Activated CD4-positive, alpha-beta T cell treated with anti-CD3 and anti-CD28 coated beads for 36 hours (primary cell): Measurements from ENCODE around the gene OBSCN. TPM values are rescaled to one million over a fixed set of nuclear protein-coding genes. Genes with fewer than 3 reads are reported as not detected.

ENCODE experiments used
- ATAC-seq: fragments of 200-7000 bp; cut with Tn5 transposase; one replicate; pipeline ENCODE4 v1.10.0; 2021; ENCODE audit warnings: mild to moderate bottlenecking, moderate library complexity
- CTCF ChIA-PET: fragments of 350-600 bp; sonication (Branson Sonifier 250); formaldehyde crosslinking; loops from one replicate; lab custom pipeline; 2021; ENCODE audit warnings: antibody characterized with exemption; lab: Charles Lee
- POLR2A ChIA-PET: fragments of 350-600 bp; sonication (Branson Sonifier 250); formaldehyde crosslinking; loops from one replicate; lab custom pipeline; 2021; ENCODE audit warnings: antibody characterized with exemption, inconsistent platforms; lab: Charles Lee
- DNase-seq: peaks from one replicate; pipeline ENCODE4 v3.0.0-alpha.2; 2020
- H3K27ac Mint-ChIP-seq: one replicate; pipeline ENCODE4 v1.8.0; 2021; ENCODE audit warnings: mixed read lengths
- H3K27me3 Mint-ChIP-seq: one replicate; pipeline ENCODE4 v1.8.0; 2021; ENCODE audit warnings: mixed read lengths
- H3K36me3 Mint-ChIP-seq: one replicate; pipeline ENCODE4 v1.8.0; 2021; ENCODE audit warnings: low read depth, mixed read lengths
- H3K4me1 Mint-ChIP-seq: one replicate; pipeline ENCODE4 v1.8.0; 2021; ENCODE audit warnings: mixed read lengths
- H3K4me3 Mint-ChIP-seq: one replicate; pipeline ENCODE4 v1.8.0; 2021; ENCODE audit warnings: mild to moderate bottlenecking, moderate library complexity, mixed read lengths
- H3K9me3 Mint-ChIP-seq: one replicate; pipeline ENCODE4 v1.8.0; 2021; ENCODE audit warnings: low read depth, mixed read lengths
- intact Hi-C, 2 experiments: fragments of 100-400 bp; cut with DNase I in 1 of 2; cut with micrococcal nuclease in 1 of 2; formaldehyde crosslinking; loops; one replicate each; pipeline versions ENCODE4 v1.14.2 to v1.15.1; 2022 to 2024; cut with DNase I, micrococcal nuclease
- total RNA-seq, 2 experiments: library from RNA; stranded (reverse); gene quantifications; one replicate each; pipeline ENCODE4 v1.2.3, GENCODE V29; 2021

The OBSCN gene
- total RNA-seq, 2 experiments from 2014 or later = 20.0 to 20.5 TPM

- intact Hi-C loops = loop anchor here (2.0 to 5.0 kb wide), 4 partner anchors 103 to 187 kb away; partner anchors contain the start of gene IBA57 (in 1 of the 2)
- no peak for DNase-seq
- CTCF ChIA-PET = no interaction called here
- Mint-ChIP-seq H3K27ac (no peak overlapping the region), H3K4me1 (peaks cover 6% of the 10 kb centered on the region), H3K9me3 (no peaks in the 10 kb centered on the region), H3K36me3 (no peaks in the 10 kb centered on the region), H3K27me3 (no peaks in the 10 kb centered on the region), H3K4me3 (no peak overlapping the region)
- POLR2A ChIA-PET = no interaction called here
- ATAC-seq = no peak
Observed at GRCh38 chr1:228277491-228278431, 69.9 kb downstream of the OBSCN start.

- no peaks in the 10 kb centered on the region for H3K27me3 Mint-ChIP-seq
- no peak for DNase-seq
- H3K4me3 Mint-ChIP-seq = no peak overlapping the region
- CTCF ChIA-PET = interaction anchor here (0.5 kb wide), 1 partner anchor 81 kb away, joined by 3 read pairs; no protein-coding TSS in a partner anchor
- H3K4me1 Mint-ChIP-seq = peaks cover 6% of the 10 kb centered on the region
- intact Hi-C loops = loop anchor here in 1 of 2 experiments (5.0 kb wide), 1 partner anchor 111 kb away; the partner anchor contains the start of gene IBA57
- no peaks in the 10 kb centered on the region for H3K9me3 Mint-ChIP-seq
- H3K27ac Mint-ChIP-seq = no peak overlapping the region
- no peak for ATAC-seq
- no peaks in the 10 kb centered on the region for H3K36me3 Mint-ChIP-seq
- POLR2A ChIA-PET = no interaction called here
Observed at GRCh38 chr1:228278432-228278941, 70.6 kb downstream of the OBSCN start.

- POLR2A ChIA-PET = no interaction called here
- Mint-ChIP-seq H3K27ac (no peak overlapping the region), H3K27me3 (no peaks in the 10 kb centered on the region), H3K9me3 (no peaks in the 10 kb centered on the region), H3K36me3 (no peaks in the 10 kb centered on the region), H3K4me1 (peaks cover 6% of the 10 kb centered on the region), H3K4me3 (no peak overlapping the region)
- ATAC-seq = no peak
- intact Hi-C loops = loop anchor here in 1 of 2 experiments (5.0 kb wide), 1 partner anchor 112 kb away; the partner anchor contains the start of gene IBA57
- DNase-seq = no peak
- CTCF ChIA-PET = no interaction called here
Observed at GRCh38 chr1:228279011-228279721, 71.3 kb downstream of the OBSCN start.

DNA sequence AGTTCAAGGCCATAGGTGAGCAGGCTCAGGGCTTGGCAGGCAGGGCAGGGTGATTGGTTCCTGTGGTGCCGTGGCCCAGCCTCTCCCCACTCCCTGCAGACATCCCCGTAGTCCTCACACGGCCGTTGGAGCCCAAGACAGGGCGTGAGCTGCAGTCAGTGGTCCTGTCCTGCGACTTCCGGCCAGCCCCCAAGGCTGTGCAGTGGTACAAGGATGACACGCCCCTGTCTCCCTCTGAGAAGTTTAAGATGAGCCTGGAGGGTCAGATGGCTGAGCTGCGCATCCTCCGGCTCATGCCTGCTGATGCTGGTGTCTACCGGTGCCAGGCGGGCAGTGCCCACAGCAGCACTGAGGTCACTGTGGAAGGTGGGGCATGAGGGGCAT is 71.9 kb downstream of the OBSCN start:
- POLR2A ChIA-PET = no interaction called here
- Mint-ChIP-seq H3K27ac (no peak overlapping the region), H3K36me3 (no peaks in the 10 kb centered on the region), H3K27me3 (no peaks in the 10 kb centered on the region), H3K4me1 (peaks cover 3% of the 10 kb centered on the region), H3K9me3 (no peaks in the 10 kb centered on the region), H3K4me3 (no peak overlapping the region)
- DNase-seq = no peak
- CTCF ChIA-PET = no interaction called here
- intact Hi-C loops = loop anchor here in 1 of 2 experiments (5.0 kb wide), 1 partner anchor 112 kb away; the partner anchor contains the start of gene IBA57
- no peak for ATAC-seq

GRCh38 chr1:228280106-228280901 is 72.5 kb downstream of the OBSCN start:
- POLR2A ChIA-PET = no interaction called here
- no peaks in the 10 kb centered on the region for H3K4me1 Mint-ChIP-seq
- CTCF ChIA-PET = no interaction called here
- no peak for DNase-seq
- no peaks in the 10 kb centered on the region for H3K9me3 Mint-ChIP-seq
- no peak overlapping the region for H3K4me3 Mint-ChIP-seq
- no peak for ATAC-seq
- no peaks in the 10 kb centered on the region for H3K36me3 Mint-ChIP-seq
- intact Hi-C loops = no loop called here
- H3K27me3 Mint-ChIP-seq = no peaks in the 10 kb centered on the region
- no peak overlapping the region for H3K27ac Mint-ChIP-seq

DNA sequence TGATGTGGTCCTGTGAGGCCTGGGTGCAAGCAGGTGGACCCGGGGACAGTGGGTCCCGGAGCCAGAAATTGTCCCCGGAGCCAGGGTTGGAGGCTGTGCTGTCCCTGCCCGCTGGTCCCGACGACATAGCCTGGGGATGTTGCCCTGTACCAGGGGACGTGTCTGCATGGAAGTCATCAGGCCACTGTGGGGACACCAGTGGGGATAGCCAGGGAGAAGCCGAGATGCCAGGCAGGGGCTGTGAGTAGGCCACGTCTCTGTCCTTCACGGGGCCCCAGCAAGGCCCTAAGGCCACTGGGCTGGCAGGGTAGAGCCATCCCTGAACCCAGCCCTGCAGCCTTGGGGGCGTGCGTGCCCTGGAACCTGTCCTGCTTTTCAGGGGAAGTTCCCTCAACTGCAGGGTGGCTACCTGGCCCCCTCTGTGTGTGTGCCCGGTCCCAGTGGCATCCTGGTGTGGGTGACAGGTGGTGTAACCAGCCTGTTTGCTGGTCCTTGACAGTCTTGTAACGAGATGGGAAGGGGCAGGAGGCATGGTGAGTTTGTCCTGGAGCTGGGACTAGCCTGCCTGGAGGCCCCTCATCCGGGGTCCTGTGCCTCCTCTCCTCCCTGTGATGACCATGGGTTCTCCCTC is 73.2 kb downstream of the OBSCN start:
- H3K27me3 Mint-ChIP-seq = no peaks in the 10 kb centered on the region
- DNase-seq (no peak), ATAC-seq (no peak)
- H3K36me3 Mint-ChIP-seq = no peaks in the 10 kb centered on the region
- intact Hi-C loops = no loop called here
- CTCF ChIA-PET = no interaction called here
- POLR2A ChIA-PET = no interaction called here
- no peaks in the 10 kb centered on the region for H3K9me3 Mint-ChIP-seq
- no peaks in the 10 kb centered on the region for H3K4me1 Mint-ChIP-seq
- H3K27ac Mint-ChIP-seq = no peak overlapping the region
- no peak overlapping the region for H3K4me3 Mint-ChIP-seq

- no peak for ATAC-seq
- H3K4me3 Mint-ChIP-seq = no peak overlapping the region
- no peak overlapping the region for H3K27ac Mint-ChIP-seq
- H3K36me3 Mint-ChIP-seq = no peaks in the 10 kb centered on the region
- no peaks in the 10 kb centered on the region for H3K27me3 Mint-ChIP-seq
- no peaks in the 10 kb centered on the region for H3K4me1 Mint-ChIP-seq
- intact Hi-C loops = no loop called here
- no peak for DNase-seq
- POLR2A ChIA-PET = no interaction called here
- H3K9me3 Mint-ChIP-seq = no peaks in the 10 kb centered on the region
- CTCF ChIA-PET = no interaction called here
Observed at GRCh38 chr1:228281631-228282328, 73.9 kb downstream of the OBSCN start.

GRCh38 chr1:228282329-228283042 is 74.6 kb downstream of the OBSCN start:
- Mint-ChIP-seq H3K27me3 (no peaks in the 10 kb centered on the region), H3K4me1 (no peaks in the 10 kb centered on the region), H3K4me3 (no peak overlapping the region), H3K9me3 (no peaks in the 10 kb centered on the region), H3K27ac (no peak overlapping the region), H3K36me3 (no peaks in the 10 kb centered on the region)
- ATAC-seq (no peak), DNase-seq (no peak)
- ChIA-PET CTCF (no interaction called here), POLR2A (no interaction called here)
- intact Hi-C loops = no loop called here

- ATAC-seq (no peak), DNase-seq (no peak)
- Mint-ChIP-seq H3K4me1 (no peaks in the 10 kb centered on the region), H3K27ac (no peak overlapping the region), H3K36me3 (no peaks in the 10 kb centered on the region), H3K9me3 (no peaks in the 10 kb centered on the region), H3K4me3 (no peak overlapping the region), H3K27me3 (no peaks in the 10 kb centered on the region)
- intact Hi-C loops = no loop called here
- CTCF ChIA-PET = no interaction called here
- POLR2A ChIA-PET = no interaction called here
Observed at GRCh38 chr1:228283043-228283371, 75.2 kb downstream of the OBSCN start.

DNA sequence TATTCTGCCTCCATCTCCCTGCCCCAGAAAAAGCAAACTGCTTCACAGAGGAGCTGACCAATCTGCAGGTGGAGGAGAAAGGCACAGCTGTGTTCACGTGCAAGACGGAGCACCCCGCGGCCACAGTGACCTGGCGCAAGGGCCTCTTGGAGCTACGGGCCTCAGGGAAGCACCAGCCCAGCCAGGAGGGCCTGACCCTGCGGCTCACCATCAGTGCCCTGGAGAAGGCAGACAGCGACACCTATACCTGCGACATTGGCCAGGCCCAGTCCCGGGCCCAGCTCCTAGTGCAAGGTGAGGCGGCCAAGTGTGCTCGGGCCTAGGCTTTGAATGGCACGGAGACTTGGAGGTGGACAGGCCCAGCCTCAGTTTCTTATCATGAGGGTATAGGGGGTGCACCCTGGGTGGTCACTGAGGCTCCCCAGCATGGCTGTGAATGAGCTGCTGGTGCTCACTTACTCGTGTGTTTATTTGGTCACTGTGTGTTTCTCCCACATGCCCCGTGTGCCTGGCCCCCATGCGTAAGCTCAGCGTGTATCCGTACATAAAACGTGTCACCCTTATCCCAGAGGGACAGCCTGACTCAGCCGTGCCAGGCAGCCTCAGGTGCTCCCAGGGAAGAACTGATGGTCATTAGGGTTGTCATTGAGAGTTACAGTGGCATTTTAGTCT is 75.8 kb downstream of the OBSCN start:
- DNase-seq (no peak), ATAC-seq (no peak)
- ChIA-PET POLR2A (no interaction called here), CTCF (no interaction called here)
- no peak overlapping the region for H3K27ac Mint-ChIP-seq
- intact Hi-C loops = no loop called here
- no peaks in the 10 kb centered on the region for H3K27me3 Mint-ChIP-seq
- no peaks in the 10 kb centered on the region for H3K4me1 Mint-ChIP-seq
- no peaks in the 10 kb centered on the region for H3K9me3 Mint-ChIP-seq
- H3K4me3 Mint-ChIP-seq = no peak overlapping the region
- H3K36me3 Mint-ChIP-seq = no peaks in the 10 kb centered on the region
